Kidney (tissue), 14 donors: ENCODE results near the gene APOB. TPM values are rescaled to one million over a fixed set of nuclear protein-coding genes. Genes with fewer than 3 reads are reported as not detected.

Experiments used
- DNase-seq, 5 donors: peaks; one replicate each; pipeline ENCODE4 v3.0.0-alpha.2; 2013 to 2020
- FAIRE-seq: peaks from 2 replicates; lab custom pipeline; 2012; peaks lifted over from hg19 to GRCh38; lab: Jason Lieb, UNC
- H3K27ac ChIP-seq, 2 donors: one replicate each; pipeline ENCODE4 v1.7.0; 2013; ENCODE audit warnings: low read depth in 2 of 2, low read length in 2 of 2, inconsistent platforms in 1 of 2
- H3K27me3 ChIP-seq: one replicate; pipeline ENCODE4 v1.7.1; 2013; ENCODE audit warnings: low read length, inconsistent platforms; ENCODE audit not compliant: control insufficient read depth, insufficient read depth
- H3K36me3 ChIP-seq, 3 donors: one replicate each; pipeline versions ENCODE4 v1.7.0 to v1.7.1; 2013; ENCODE audit warnings: low read length in 3 of 3, control low read depth in 1 of 3, inconsistent platforms in 1 of 3; ENCODE audit not compliant: insufficient read depth in 3 of 3, control insufficient read depth in 2 of 3
- H3K4me1 ChIP-seq, 3 donors: one replicate each; pipeline versions ENCODE4 v1.7.0 to v1.7.1; 2013; ENCODE audit warnings: low read length in 3 of 3, inconsistent platforms in 1 of 3, low read depth in 1 of 3; ENCODE audit not compliant: control insufficient read depth in 2 of 3, insufficient read depth in 2 of 3
- H3K4me3 ChIP-seq, 3 donors: one replicate each; pipeline versions ENCODE4 v1.7.0 to v1.8.1; 2013; ENCODE audit warnings: low read length in 3 of 3, control low read depth in 1 of 3, inconsistent platforms in 1 of 3
- H3K9ac ChIP-seq, 3 donors: one replicate each; pipeline versions ENCODE4 v1.7.0 to v1.7.1; 2013; ENCODE audit warnings: low read length in 3 of 3, control low read depth in 1 of 3, inconsistent platforms in 1 of 3
- H3K9me3 ChIP-seq, 3 donors: one replicate each; pipeline versions ENCODE4 v1.7.0 to v1.7.1; 2013; ENCODE audit warnings: low read length in 3 of 3, control low read depth in 1 of 3, inconsistent platforms in 1 of 3; ENCODE audit not compliant: control insufficient read depth in 2 of 3, insufficient read depth in 1 of 3
- intact Hi-C: fragments of 100-400 bp; cut with DNase I; formaldehyde crosslinking; loops from one replicate; pipeline ENCODE4 v1.11.1; 2022
- polyA plus RNA-seq: library from polyadenylated mRNA; stranded (reverse); fragments of 350-450 nt; fragmentation: Illumina TruSeq; extraction: RNeasy Lipid Tissue Mini Kit (QIAGEN cat#74804); gene quantifications from one replicate; pipeline ENCODE4 v1.2.3, GENCODE V29; 2014; ENCODE audit warnings: low read depth, low replicate concordance; ENCODE audit not compliant: insufficient read depth
- total RNA-seq: library from RNA; stranded (reverse); fragmentation: NEBNext Ultra II Directional; extraction: Animal tissue kit (Norgen Biotek cat#: 25700); gene quantifications from one replicate; pipeline ENCODE4 v1.2.1, GENCODE V29; 2021
- TF ChIP-seq, protein P1 (sequence below): IDR thresholded peaks from 3 replicates; pipeline ENCODE4 v1.5.1; 2012; ENCODE audit warnings: mild to moderate bottlenecking, moderate library complexity, borderline replicate concordance; ENCODE audit not compliant: insufficient read depth; ENCODE audit errors: extremely low read depth
- donor health status: control.
- donor health status: control.
- donor health status: control.
- donor health status: control.
- donor health status: control.
- donor health status: DM: yes; HTN: yes; CAD: no.
- donor health status: Normal renal cell carcinoma (clear cell type).

APOB gene
- total and polyA plus RNA-seq, 2 donors from 2014 or later: 0.11 to 0.57 TPM

DNA sequence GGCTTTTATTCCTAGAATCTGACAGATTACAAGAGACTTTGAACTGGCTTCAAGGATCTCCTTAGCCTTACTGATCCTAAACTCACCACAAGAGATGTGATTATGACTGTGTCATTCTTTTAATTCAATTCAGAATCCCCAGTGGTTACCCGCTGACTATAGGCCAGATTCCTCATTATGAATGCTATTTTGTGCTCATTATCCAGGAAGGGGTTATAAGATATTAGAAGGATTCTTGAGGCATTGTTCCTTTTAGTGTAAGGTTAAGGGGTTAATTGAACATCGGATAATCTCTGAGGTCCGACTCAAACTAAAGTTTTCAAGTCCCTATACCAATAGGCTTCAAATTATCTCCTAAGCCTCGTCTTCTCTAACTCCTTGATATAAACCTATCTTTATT, 40.5 kb upstream of the APOB start:
- Histone ChIP-seq H3K4me3 (no peak overlapping the region), H3K4me1 (no peaks in the 10 kb centered on the region), H3K36me3 (no peaks in the 10 kb centered on the region), H3K27ac (no peak overlapping the region), H3K9ac (no peak overlapping the region), H3K27me3 (no peaks in the 10 kb centered on the region), H3K9me3 (peaks cover 0 to 2% (median 0%) of the 10 kb centered on the region in 3 donors)
- TF ChIP-seq, protein P1, sequence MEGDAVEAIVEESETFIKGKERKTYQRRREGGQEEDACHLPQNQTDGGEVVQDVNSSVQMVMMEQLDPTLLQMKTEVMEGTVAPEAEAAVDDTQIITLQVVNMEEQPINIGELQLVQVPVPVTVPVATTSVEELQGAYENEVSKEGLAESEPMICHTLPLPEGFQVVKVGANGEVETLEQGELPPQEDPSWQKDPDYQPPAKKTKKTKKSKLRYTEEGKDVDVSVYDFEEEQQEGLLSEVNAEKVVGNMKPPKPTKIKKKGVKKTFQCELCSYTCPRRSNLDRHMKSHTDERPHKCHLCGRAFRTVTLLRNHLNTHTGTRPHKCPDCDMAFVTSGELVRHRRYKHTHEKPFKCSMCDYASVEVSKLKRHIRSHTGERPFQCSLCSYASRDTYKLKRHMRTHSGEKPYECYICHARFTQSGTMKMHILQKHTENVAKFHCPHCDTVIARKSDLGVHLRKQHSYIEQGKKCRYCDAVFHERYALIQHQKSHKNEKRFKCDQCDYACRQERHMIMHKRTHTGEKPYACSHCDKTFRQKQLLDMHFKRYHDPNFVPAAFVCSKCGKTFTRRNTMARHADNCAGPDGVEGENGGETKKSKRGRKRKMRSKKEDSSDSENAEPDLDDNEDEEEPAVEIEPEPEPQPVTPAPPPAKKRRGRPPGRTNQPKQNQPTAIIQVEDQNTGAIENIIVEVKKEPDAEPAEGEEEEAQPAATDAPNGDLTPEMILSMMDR: no peak
- no peak for FAIRE-seq
- DNase-seq: no peak
- intact Hi-C loops: no loop called here

DNA sequence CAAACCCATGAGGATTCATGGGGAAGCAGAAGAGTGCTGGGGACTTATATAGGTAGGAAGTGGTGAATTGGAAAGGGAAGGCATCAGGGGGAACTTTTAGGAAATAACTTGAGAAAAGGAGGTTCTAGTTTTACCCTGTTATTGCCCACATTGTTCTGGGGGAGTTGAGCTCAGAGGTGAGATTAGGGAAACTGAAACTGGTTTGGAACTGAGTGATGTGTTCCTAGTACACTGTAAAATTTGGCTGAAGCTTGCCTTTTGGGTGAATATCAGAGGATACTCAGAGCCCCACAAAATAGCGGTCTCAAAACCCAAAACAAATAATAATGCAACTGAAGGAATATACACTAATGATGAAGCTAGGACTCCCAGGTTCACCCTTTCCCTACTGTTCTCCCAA, 39.6 kb upstream of the APOB start:
- Histone ChIP-seq H3K27me3 (no peaks in the 10 kb centered on the region), H3K9me3 (peaks cover 0 to 3% (median 0%) of the 10 kb centered on the region in 3 donors), H3K4me1 (no peaks in the 10 kb centered on the region), H3K36me3 (no peaks in the 10 kb centered on the region), H3K4me3 (no peak overlapping the region), H3K27ac (no peak overlapping the region), H3K9ac (no peak overlapping the region)
- intact Hi-C loops: no loop called here
- no peak for DNase-seq
- TF ChIP-seq, protein P1: no peak
- no peak for FAIRE-seq

DNA sequence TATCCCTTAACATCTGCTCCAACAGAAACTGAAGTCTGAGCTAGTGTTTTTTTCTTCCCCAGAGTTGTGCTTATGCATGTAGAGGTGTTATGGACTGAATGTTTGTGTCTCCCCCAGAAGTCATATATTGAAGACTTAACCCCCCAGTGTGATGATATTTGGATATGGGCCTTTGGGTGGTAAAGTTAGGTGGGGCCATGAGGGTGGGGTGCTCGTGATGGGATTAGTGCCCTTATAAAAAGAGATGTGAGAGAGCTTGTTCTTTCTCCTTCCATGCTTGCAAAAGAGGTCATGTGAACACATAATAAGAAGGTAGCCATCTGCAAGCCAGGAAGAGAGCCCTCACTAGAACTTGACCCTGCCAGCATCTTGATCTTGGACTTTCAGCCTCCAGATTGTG, 34.4 kb upstream of the APOB start:
- Histone ChIP-seq H3K9me3 (peaks cover 0 to 12% (median 0%) of the 10 kb centered on the region in 3 donors), H3K4me1 (no peaks in the 10 kb centered on the region), H3K9ac (no peak overlapping the region), H3K27ac (no peak overlapping the region), H3K4me3 (no peak overlapping the region), H3K36me3 (no peaks in the 10 kb centered on the region), H3K27me3 (no peaks in the 10 kb centered on the region)
- FAIRE-seq (no peak), DNase-seq (no peak)
- TF ChIP-seq, protein P1: no peak
- intact Hi-C loops: no loop called here

DNA sequence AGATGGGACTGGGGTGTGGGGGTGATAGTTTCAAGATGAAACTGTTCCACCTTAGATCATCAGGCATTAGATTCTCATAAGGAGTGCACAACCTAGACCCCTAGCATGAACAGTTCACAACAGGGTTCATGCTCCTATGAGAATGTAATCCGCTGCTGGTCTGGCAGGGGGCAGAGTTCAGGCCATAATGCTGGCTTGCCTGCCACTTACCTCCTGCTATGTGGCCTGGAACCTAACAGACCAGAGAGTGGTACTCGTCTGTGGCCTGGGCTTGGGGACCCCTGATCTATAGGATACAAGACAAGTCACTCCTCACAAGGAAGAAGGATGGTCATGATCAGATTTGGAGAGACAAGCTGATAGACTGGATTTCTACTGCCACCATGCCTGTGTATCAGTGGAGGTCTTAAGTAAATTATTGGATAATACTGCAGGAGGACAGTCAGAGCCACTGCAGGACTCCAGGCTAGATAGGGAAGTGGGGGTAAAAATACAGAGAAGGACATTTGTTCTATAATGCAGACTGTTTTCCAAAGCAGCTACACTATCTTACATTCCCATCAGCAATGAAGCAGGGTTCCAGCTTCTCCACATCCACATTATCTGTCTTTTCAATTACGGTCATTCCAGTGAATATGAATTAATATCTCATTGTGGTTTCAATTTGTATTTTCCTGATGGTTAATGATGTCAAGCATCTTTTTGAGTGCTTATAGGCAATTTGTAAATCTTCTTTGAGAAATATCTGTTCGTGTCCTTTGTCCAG, 28.8 kb upstream of the APOB start:
- Histone ChIP-seq H3K27ac (no peak overlapping the region), H3K9ac (no peak overlapping the region), H3K27me3 (no peaks in the 10 kb centered on the region), H3K4me3 (no peak overlapping the region), H3K9me3 (peaks cover 0 to 5% (median 0%) of the 10 kb centered on the region in 3 donors), H3K4me1 (no peaks in the 10 kb centered on the region), H3K36me3 (no peaks in the 10 kb centered on the region)
- FAIRE-seq (no peak), DNase-seq (no peak)
- TF ChIP-seq, protein P1: no peak
- intact Hi-C loops: no loop called here
